ENCODE data around the gene TP63. TPM values are rescaled to one million over a fixed set of nuclear protein-coding genes. Genes with fewer than 3 reads are reported as not detected.

TP63 gene
- total and polyA plus RNA-seq, 11 donors: 0.11 to 1.4 (median 0.37) TPM

DNA sequence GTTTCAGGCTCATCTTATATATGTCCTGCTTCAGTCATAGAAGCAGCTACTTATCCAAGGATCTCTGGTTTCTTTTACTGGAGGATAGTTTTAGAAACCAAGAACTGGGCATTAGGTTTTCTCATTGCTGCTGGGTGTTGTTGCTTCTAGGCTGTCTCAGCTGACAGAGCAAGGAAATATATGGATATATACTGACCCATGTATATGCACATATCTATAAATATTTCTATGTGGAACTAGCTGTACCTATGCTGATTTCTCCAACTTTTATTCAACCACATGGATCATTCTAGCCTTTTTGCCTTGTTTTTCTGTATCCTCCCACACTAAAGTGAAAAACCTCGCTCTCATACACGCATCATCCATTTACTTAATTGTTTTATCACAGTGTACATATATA, 64.2 kb downstream of the TP63 start:
- WGBS, 4 donors: 96 to 99% (median 97%) methylated on average over 2 of the region's 2 CpGs
- no peak for TF ChIP-seq POLR2A (IDR thresholded peaks at IDR 0.05)
- TF ChIP-seq, protein P1, sequence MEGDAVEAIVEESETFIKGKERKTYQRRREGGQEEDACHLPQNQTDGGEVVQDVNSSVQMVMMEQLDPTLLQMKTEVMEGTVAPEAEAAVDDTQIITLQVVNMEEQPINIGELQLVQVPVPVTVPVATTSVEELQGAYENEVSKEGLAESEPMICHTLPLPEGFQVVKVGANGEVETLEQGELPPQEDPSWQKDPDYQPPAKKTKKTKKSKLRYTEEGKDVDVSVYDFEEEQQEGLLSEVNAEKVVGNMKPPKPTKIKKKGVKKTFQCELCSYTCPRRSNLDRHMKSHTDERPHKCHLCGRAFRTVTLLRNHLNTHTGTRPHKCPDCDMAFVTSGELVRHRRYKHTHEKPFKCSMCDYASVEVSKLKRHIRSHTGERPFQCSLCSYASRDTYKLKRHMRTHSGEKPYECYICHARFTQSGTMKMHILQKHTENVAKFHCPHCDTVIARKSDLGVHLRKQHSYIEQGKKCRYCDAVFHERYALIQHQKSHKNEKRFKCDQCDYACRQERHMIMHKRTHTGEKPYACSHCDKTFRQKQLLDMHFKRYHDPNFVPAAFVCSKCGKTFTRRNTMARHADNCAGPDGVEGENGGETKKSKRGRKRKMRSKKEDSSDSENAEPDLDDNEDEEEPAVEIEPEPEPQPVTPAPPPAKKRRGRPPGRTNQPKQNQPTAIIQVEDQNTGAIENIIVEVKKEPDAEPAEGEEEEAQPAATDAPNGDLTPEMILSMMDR (IDR thresholded peaks at IDR 0.05): no peak
- intact Hi-C loops (cut with DNase I): no loop called here

DNA sequence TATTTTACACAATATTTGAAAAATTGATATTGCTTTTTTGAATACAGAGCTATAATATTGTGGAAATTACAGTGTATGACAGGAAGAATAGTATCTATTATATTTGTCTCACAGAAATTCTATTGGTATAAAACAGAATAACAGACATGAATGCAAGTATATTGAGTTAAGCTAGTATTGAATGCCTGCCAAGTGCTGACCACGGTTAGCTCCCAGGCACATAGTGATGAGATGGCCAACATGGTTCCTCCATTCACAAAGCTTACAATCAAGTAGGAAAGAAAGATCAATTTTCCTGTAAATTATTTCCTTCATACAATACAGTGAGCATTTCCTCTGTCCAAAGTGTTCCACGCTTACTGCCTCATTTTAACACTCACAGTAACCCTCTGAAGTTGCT, 67.6 kb downstream of the TP63 start:
- H3K36me3 ChIP-seq: no peaks in the 10 kb centered on the region
- no peaks in the 10 kb centered on the region for H3K9me3 ChIP-seq
- ATAC-seq (no peak), DNase-seq (no peak)
- TF ChIP-seq, protein P1 (IDR thresholded peaks at IDR 0.05): no peak
- TF ChIP-seq POLR2A (IDR thresholded peaks at IDR 0.05): no peak
- no peak overlapping the region for H3K27ac ChIP-seq
- H3K4me3 ChIP-seq: no peak overlapping the region
- intact Hi-C loops (cut with DNase I): no loop called here
- H3K4me1 ChIP-seq: no peaks in the 10 kb centered on the region
- 52 to 69% (median 60%) methylated on average over 2 of the region's 2 CpGs for WGBS, 4 donors
- H3K27me3 ChIP-seq: no peaks in the 10 kb centered on the region

More for the DNA sequence above, 64.2 kb downstream of the TP63 start:
- Histone ChIP-seq H3K27ac (no peak overlapping the region), H3K4me1 (no peaks in the 10 kb centered on the region), H3K9me3 (no peaks in the 10 kb centered on the region), H3K4me3 (no peak overlapping the region), H3K36me3 (no peaks in the 10 kb centered on the region), H3K27me3 (no peaks in the 10 kb centered on the region)
- no peak for DNase-seq
- no peak for ATAC-seq

GRCh38 chr3:189699885-189700284, 68.7 kb downstream of the TP63 start:
- DNase-seq (no peak), ATAC-seq (no peak)
- no peak overlapping the region for H3K27ac ChIP-seq
- H3K4me3 ChIP-seq: no peak overlapping the region
- 92 to 97% (median 96%) methylated on average over 1 of the region's 1 CpG for WGBS, 4 donors
- H3K27me3 ChIP-seq: no peaks in the 10 kb centered on the region
- no peaks in the 10 kb centered on the region for H3K4me1 ChIP-seq
- intact Hi-C loops (cut with DNase I): no loop called here
- no peaks in the 10 kb centered on the region for H3K9me3 ChIP-seq
- H3K36me3 ChIP-seq: no peaks in the 10 kb centered on the region
- TF ChIP-seq, protein P1 (IDR thresholded peaks at IDR 0.05): no peak
- TF ChIP-seq POLR2A (IDR thresholded peaks at IDR 0.05): no peak

- Histone ChIP-seq H3K4me3 (no peak overlapping the region), H3K36me3 (no peaks in the 10 kb centered on the region), H3K9me3 (no peaks in the 10 kb centered on the region), H3K27me3 (no peaks in the 10 kb centered on the region), H3K4me1 (no peaks in the 10 kb centered on the region), H3K27ac (no peak overlapping the region)
- intact Hi-C loops (cut with DNase I): no loop called here
- DNase-seq: no peak
- no peak for TF ChIP-seq POLR2A (IDR thresholded peaks at IDR 0.05)
- TF ChIP-seq, protein P1 (IDR thresholded peaks at IDR 0.05): no peak
- 78 to 100% (median 86%) methylated on average over 1 of the region's 1 CpG for WGBS, 4 donors
- no peak for ATAC-seq
Measured at GRCh38 chr3:189702066-189702646, 71.0 kb downstream of the TP63 start.
